HS-27A (cell line): Measurements from ENCODE around the gene ODAD4.

Experiments used
- DNase-seq: peaks from one replicate; pipeline ENCODE4 v3.0.0-alpha.2; 2012; ENCODE audit warnings: low read depth, missing footprints

Gene ODAD4

GRCh38 chr17:41930009-41930832 lies at the start of gene ODAD4:
Gene ODAD4, plus strand, starts transcription at chr17:41930617. Its CDS starts 107 bp downstream, at chr17:41930724.
- DNase-seq, result peak; percentile 64

GRCh38 chr17:41882756-41883155 lies 47.7 kb upstream of the ODAD4 start:
- DNase-seq, result no peak

GRCh38 chr17:41885733-41886132 lies 44.7 kb upstream of the ODAD4 start:
- no peak for DNase-seq

- no peak for DNase-seq
Measured at GRCh38 chr17:41888332-41888965, 42.0 kb upstream of the ODAD4 start.

- no peak for DNase-seq
Measured at GRCh38 chr17:41891135-41892020, 39.0 kb upstream of the ODAD4 start.

GRCh38 chr17:41892021-41892376 lies 38.4 kb upstream of the ODAD4 start:
- DNase-seq, result no peak

GRCh38 chr17:41893384-41893783 lies 37.0 kb upstream of the ODAD4 start:
- DNase-seq, result no peak

GRCh38 chr17:41894791-41895331 lies 35.6 kb upstream of the ODAD4 start:
- DNase-seq, result no peak

GRCh38 chr17:41895617-41896016 lies 34.8 kb upstream of the ODAD4 start:
- no peak for DNase-seq

GRCh38 chr17:41896726-41897125 lies 33.7 kb upstream of the ODAD4 start:
- no peak for DNase-seq

GRCh38 chr17:41901646-41902045 lies 28.8 kb upstream of the ODAD4 start:
- DNase-seq, result no peak

- DNase-seq, result no peak
Measured at GRCh38 chr17:41904242-41904841, 26.1 kb upstream of the ODAD4 start.

GRCh38 chr17:41905172-41905571 lies 25.2 kb upstream of the ODAD4 start:
- no peak for DNase-seq

GRCh38 chr17:41906465-41907184 lies 23.8 kb upstream of the ODAD4 start:
- no peak for DNase-seq

- DNase-seq, result no peak
Measured at GRCh38 chr17:41907185-41907556, 23.2 kb upstream of the ODAD4 start.

- DNase-seq, result no peak
Measured at GRCh38 chr17:41907633-41908539, 22.5 kb upstream of the ODAD4 start.

- no peak for DNase-seq
Measured at GRCh38 chr17:41909088-41909487, 21.3 kb upstream of the ODAD4 start.

- DNase-seq, result peak; percentile 66
Measured at GRCh38 chr17:41910701-41911391, 19.6 kb upstream of the ODAD4 start.

- no peak for DNase-seq
Measured at GRCh38 chr17:41912925-41913324, 17.5 kb upstream of the ODAD4 start.

- no peak for DNase-seq
Measured at GRCh38 chr17:41913798-41914197, 16.6 kb upstream of the ODAD4 start.
